Measurements from ENCODE around the gene LARGE1.

LARGE1 gene

DNA sequence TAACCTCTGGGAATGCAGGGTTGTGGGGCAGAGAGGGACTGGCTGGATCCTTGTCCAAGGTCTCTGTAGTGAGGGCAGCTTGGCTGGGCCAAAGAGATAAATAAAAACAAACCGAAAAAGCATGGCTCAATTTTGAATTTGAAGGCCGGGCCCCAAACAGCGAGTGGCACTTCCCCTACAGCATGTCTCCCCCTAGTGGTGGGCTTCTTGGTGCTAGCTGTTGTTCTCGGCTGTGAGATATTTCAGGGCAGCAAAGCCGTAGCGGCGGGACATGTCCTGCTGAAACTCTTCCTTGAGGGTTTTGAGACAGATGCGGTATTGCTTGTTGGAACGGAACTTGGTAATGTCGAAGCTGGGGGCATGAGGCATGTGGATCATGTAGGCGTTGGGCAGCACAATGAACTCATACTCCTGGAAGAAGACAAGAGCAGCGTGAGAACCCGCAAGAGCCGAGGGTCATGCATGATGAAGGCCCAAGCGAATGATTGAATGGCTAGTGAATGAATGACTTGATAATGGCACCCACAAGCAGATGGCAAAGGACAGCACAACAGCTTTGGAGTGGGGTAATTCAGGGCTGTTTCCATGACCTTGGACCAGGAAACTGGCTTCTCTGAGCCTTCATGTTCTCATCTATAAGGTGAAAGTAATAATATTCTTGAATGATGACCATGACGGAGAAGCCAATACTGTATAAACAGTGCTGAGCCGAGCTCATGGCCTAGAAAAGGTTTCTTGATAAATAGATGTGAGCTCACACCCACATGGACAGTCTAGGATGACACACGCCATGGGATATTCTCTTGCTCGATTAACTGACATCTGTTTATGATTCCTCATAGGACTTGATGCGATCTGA is 645.8 kb downstream of the LARGE1 start:
- H3K27ac ChIP-seq (ENCODE audit: low read length) = no peak overlapping the region
- H3K36me3 ChIP-seq (ENCODE audit: control insufficient read depth in 1 of 2, insufficient read depth in 2 of 2, low read length in 2 of 2) = peaks cover 0 to 26% of the 10 kb centered on the region in 2 donors
- H3K4me3 ChIP-seq (ENCODE audit: low read depth in 1 of 2, low read length in 2 of 2) = no peak overlapping the region
- no peaks in the 10 kb centered on the region for H3K9me3 ChIP-seq (ENCODE audit: control insufficient read depth in 1 of 2, low read length in 2 of 2)
- no peaks in the 10 kb centered on the region for H3K4me1 ChIP-seq (ENCODE audit: control insufficient read depth in 1 of 2, insufficient read depth in 2 of 2, low read length in 2 of 2)
- H3K27me3 ChIP-seq (ENCODE audit: low read depth, low read length) = no peaks in the 10 kb centered on the region

DNA sequence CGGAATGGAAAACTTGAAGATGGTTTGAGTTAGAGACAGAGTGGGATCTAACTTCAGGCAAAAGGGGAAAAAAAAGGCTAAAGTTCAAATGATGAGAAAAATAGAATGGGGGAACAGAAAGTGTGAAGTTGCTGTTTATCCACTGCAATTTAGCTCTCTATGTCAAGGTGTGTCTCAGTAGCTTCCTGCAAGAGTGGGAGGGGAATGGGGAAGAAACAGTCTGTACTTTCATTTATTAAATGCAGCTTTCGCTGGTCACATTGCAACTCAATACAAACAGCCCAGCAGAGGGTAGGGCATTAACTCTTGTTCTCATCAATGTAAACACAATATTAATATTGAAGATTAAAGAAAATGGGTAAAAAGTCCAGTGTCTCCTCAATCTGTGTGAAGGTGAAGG is 647.4 kb downstream of the LARGE1 start:
- Histone ChIP-seq H3K4me3 (ENCODE audit: low read depth in 1 of 2, low read length in 2 of 2) (no peak overlapping the region), H3K4me1 (ENCODE audit: control insufficient read depth in 1 of 2, insufficient read depth in 2 of 2, low read length in 2 of 2) (no peaks in the 10 kb centered on the region), H3K9me3 (ENCODE audit: control insufficient read depth in 1 of 2, low read length in 2 of 2) (no peaks in the 10 kb centered on the region), H3K27me3 (ENCODE audit: low read depth, low read length) (no peaks in the 10 kb centered on the region), H3K36me3 (ENCODE audit: control insufficient read depth in 1 of 2, insufficient read depth in 2 of 2, low read length in 2 of 2) (peaks cover 0 to 26% of the 10 kb centered on the region in 2 donors), H3K27ac (ENCODE audit: low read length) (no peak overlapping the region)

DNA sequence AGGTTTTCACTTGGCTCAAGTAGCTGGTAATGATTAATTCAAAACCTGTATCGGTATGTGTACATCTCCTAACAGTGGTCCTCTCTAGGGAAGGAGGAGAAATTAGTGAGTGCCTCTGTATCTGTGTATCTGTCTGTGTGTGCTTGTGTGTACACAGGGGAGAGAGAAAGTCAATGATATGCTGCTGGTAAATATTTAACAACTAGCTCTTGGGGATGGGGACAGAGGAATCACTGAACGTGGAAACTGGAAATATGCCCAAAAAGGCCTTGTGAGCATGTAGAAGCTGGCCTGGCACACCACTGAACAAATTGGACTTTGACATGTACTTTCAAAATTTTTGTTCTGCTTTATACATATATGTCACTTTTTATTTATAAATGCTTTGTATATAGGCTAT is 648.1 kb downstream of the LARGE1 start:
- no peaks in the 10 kb centered on the region for H3K4me1 ChIP-seq (ENCODE audit: control insufficient read depth in 1 of 2, insufficient read depth in 2 of 2, low read length in 2 of 2)
- no peaks in the 10 kb centered on the region for H3K27me3 ChIP-seq (ENCODE audit: low read depth, low read length)
- H3K9me3 ChIP-seq (ENCODE audit: control insufficient read depth in 1 of 2, low read length in 2 of 2) = no peaks in the 10 kb centered on the region
- H3K36me3 ChIP-seq (ENCODE audit: control insufficient read depth in 1 of 2, insufficient read depth in 2 of 2, low read length in 2 of 2) = peaks cover 0 to 24% of the 10 kb centered on the region in 2 donors
- H3K4me3 ChIP-seq (ENCODE audit: low read depth in 1 of 2, low read length in 2 of 2) = no peak overlapping the region
- H3K27ac ChIP-seq (ENCODE audit: low read length) = no peak overlapping the region

DNA sequence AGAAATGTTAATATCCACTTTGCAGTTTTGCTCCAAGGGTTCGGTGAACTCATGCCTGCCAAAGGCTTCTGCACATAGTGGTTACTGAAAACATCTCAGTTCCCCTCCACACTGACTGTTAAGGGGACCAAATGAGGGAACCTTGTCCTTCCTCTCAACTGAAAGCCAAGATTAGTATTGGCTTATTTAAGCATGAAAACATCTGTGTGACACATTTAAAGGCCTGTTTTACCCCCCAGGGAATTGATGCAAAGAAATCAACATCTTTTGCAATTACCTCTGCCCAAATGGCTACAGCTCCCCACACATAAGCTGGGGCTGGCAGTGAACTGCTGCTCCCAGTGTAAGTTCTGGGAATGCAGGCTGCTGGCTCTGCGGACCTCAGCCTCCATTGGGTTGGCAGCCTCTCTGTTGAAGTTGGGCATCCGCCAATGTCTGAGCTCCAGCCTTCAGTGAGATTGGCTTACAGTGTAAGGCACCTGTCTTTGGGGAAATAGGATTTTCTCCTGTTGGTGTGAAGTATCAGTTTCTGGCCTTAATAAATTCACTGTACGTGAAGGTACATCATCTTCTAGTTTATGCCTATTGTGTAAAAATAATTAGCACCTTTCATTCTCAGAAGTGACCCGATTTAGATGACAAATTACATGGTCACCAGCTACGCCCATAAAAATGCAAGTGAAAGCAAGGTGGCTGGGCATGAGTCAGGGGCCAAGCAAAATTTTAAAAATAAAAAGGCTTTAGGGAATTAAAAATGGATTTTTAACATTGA is 648.7 kb downstream of the LARGE1 start:
- H3K27ac ChIP-seq (ENCODE audit: low read length) = no peak overlapping the region

DNA sequence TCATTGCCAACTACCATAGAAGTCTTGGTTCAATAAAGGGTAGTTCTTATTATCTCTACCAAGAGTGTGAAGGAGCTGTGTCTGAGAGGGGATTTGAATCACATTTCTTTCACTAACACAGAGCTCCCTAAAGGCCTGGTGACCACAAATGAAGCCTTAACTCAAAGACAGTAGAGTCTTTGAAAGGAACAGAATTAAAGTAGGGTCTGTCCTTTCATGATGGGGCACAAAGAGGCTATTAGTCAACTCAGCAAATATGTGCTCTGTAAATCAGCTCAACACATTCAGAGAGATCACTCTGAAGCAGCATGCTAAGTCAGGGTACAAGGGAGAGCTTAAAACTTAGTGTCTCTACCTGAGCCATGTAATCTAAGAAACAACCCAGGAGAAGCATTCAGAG is 649.7 kb downstream of the LARGE1 start:
- H3K4me1 ChIP-seq (ENCODE audit: control insufficient read depth in 1 of 2, insufficient read depth in 2 of 2, low read length in 2 of 2) = no peaks in the 10 kb centered on the region
- H3K4me3 ChIP-seq (ENCODE audit: low read depth in 1 of 2, low read length in 2 of 2) = no peak overlapping the region
- peaks cover 0 to 12% of the 10 kb centered on the region in 2 donors for H3K36me3 ChIP-seq (ENCODE audit: control insufficient read depth in 1 of 2, insufficient read depth in 2 of 2, low read length in 2 of 2)
- no peak overlapping the region for H3K27ac ChIP-seq (ENCODE audit: low read length)
- no peaks in the 10 kb centered on the region for H3K27me3 ChIP-seq (ENCODE audit: low read depth, low read length)
- no peaks in the 10 kb centered on the region for H3K9me3 ChIP-seq (ENCODE audit: control insufficient read depth in 1 of 2, low read length in 2 of 2)

More for the DNA sequence above, 648.7 kb downstream of the LARGE1 start:
- H3K9me3 ChIP-seq (ENCODE audit: control insufficient read depth in 1 of 2, low read length in 2 of 2) = no peaks in the 10 kb centered on the region
- peaks cover 0 to 18% of the 10 kb centered on the region in 2 donors for H3K36me3 ChIP-seq (ENCODE audit: control insufficient read depth in 1 of 2, insufficient read depth in 2 of 2, low read length in 2 of 2)
- H3K4me3 ChIP-seq (ENCODE audit: low read depth in 1 of 2, low read length in 2 of 2) = no peak overlapping the region
- H3K4me1 ChIP-seq (ENCODE audit: control insufficient read depth in 1 of 2, insufficient read depth in 2 of 2, low read length in 2 of 2) = no peaks in the 10 kb centered on the region
- no peaks in the 10 kb centered on the region for H3K27me3 ChIP-seq (ENCODE audit: low read depth, low read length)

DNA sequence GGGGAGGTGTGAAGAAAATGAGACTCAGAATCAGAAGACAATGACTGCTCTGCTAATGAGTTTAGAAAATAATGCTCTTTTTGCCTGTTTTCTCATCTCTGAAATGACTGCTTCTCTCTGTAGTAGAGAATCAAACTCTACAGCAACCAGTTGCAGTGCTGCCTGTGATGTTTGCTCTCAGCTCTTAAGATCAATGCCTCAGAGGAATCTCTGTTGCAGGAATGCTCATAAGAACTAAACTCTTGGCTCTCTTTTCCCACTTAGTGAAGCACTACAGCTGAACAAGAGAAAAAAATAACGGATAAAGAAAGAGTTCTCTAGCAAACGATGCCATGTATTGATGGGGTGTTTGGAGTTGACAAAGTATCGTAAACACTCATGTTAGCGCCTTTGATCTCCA is 658.6 kb downstream of the LARGE1 start:
- Histone ChIP-seq H3K9me3 (ENCODE audit: control insufficient read depth in 1 of 2, low read length in 2 of 2) (no peaks in the 10 kb centered on the region), H3K27me3 (ENCODE audit: low read depth, low read length) (no peaks in the 10 kb centered on the region), H3K27ac (ENCODE audit: low read length) (no peak overlapping the region), H3K4me3 (ENCODE audit: low read depth in 1 of 2, low read length in 2 of 2) (no peak overlapping the region), H3K4me1 (ENCODE audit: control insufficient read depth in 1 of 2, insufficient read depth in 2 of 2, low read length in 2 of 2) (no peaks in the 10 kb centered on the region), H3K36me3 (ENCODE audit: control insufficient read depth in 1 of 2, insufficient read depth in 2 of 2, low read length in 2 of 2) (no peaks in the 10 kb centered on the region)

DNA sequence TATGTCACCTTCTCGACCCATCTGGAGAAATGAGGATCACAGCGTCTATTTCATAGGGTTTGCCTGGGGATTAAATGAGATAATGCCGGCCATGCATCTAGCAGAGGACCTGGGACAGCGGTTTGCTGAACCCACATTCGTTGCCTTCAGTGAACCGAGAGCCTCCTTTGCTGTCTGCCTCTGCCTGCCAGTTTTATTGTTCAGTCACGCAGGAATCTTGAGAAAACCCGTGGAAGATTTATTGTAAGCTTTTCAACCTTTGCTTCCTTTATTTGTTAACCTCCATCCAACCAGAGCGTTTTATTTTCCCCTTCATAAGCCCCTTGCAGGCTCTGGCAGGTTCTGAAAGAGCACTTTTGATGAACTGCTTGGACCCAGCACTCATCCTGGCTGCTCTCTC is 659.8 kb downstream of the LARGE1 start:
- H3K36me3 ChIP-seq (ENCODE audit: control insufficient read depth in 1 of 2, insufficient read depth in 2 of 2, low read length in 2 of 2) = no peaks in the 10 kb centered on the region
- no peaks in the 10 kb centered on the region for H3K27me3 ChIP-seq (ENCODE audit: low read depth, low read length)
- no peak overlapping the region for H3K27ac ChIP-seq (ENCODE audit: low read length)
- no peak overlapping the region for H3K4me3 ChIP-seq (ENCODE audit: low read depth in 1 of 2, low read length in 2 of 2)
- no peaks in the 10 kb centered on the region for H3K9me3 ChIP-seq (ENCODE audit: control insufficient read depth in 1 of 2, low read length in 2 of 2)
- no peaks in the 10 kb centered on the region for H3K4me1 ChIP-seq (ENCODE audit: control insufficient read depth in 1 of 2, insufficient read depth in 2 of 2, low read length in 2 of 2)

DNA sequence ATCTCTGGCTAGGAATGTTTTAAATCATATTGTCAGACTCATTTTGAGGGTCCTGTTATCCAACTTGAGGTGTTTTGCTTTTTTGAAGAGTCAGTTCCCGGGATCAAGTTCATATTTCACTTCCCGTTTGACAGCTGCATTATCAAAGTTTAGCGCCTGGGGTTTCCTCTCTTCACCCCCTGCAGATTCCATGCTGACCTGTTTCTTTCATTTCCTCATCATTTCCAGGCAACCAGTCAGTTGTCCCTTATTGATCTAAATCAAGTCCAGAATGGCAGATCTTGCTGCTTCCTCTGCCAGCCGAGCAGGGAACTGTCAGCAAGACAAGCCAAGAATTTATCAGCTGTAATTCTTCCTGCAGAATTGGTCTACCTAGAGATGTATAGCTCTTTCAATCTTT is 664.5 kb downstream of the LARGE1 start:
- Histone ChIP-seq H3K27ac (ENCODE audit: low read length) (no peak overlapping the region), H3K36me3 (ENCODE audit: control insufficient read depth in 1 of 2, insufficient read depth in 2 of 2, low read length in 2 of 2) (no peaks in the 10 kb centered on the region), H3K27me3 (ENCODE audit: low read depth, low read length) (no peaks in the 10 kb centered on the region), H3K4me3 (ENCODE audit: low read depth in 1 of 2, low read length in 2 of 2) (no peak overlapping the region), H3K9me3 (ENCODE audit: control insufficient read depth in 1 of 2, low read length in 2 of 2) (no peaks in the 10 kb centered on the region), H3K4me1 (ENCODE audit: control insufficient read depth in 1 of 2, insufficient read depth in 2 of 2, low read length in 2 of 2) (no peaks in the 10 kb centered on the region)

DNA sequence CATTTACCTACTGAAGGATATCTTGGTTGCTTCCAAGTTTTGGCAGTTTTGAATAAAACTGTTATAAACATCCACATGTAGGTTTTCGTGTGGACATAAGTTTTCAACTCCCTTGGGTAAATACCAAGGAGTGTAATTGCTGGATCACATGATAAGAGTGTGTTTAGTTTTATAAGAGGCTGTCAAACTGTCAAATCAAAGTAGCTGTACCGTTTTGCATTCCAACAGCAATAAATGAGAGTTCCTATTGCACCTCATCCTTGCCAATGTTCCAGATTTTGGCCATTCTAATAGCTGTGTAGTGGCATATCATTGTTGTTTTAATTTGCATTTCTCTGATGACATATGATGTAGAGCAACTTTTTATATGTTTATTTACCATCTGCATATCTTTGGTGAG is 671.3 kb downstream of the LARGE1 start:
- no peaks in the 10 kb centered on the region for H3K27me3 ChIP-seq (ENCODE audit: low read depth, low read length)
- H3K9me3 ChIP-seq (ENCODE audit: control insufficient read depth in 1 of 2, low read length in 2 of 2) = peaks cover 0 to 7% of the 10 kb centered on the region in 2 donors
- H3K36me3 ChIP-seq (ENCODE audit: control insufficient read depth in 1 of 2, insufficient read depth in 2 of 2, low read length in 2 of 2) = no peaks in the 10 kb centered on the region
- no peaks in the 10 kb centered on the region for H3K4me1 ChIP-seq (ENCODE audit: control insufficient read depth in 1 of 2, insufficient read depth in 2 of 2, low read length in 2 of 2)
- no peak overlapping the region for H3K4me3 ChIP-seq (ENCODE audit: low read depth in 1 of 2, low read length in 2 of 2)
- H3K27ac ChIP-seq (ENCODE audit: low read length) = no peak overlapping the region

DNA sequence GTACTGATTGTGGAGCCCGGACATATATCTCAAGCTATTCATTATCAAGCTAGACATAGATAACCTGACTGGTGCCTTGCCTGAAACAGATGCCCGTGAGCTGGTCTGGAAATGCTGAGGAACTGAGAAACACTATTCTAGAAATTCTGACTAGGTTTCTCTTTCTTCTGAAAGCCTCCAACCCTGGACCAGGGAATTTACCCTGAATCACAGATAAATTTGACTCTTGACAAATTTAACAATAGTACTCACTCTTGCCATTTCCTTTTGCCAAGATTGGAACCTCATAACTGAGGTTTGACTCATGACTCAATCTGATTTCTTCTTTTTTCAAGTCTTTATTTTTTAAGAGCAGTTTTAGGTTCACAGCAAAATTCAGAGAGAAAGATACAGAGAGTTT is 672.5 kb downstream of the LARGE1 start:
- Histone ChIP-seq H3K36me3 (ENCODE audit: control insufficient read depth in 1 of 2, insufficient read depth in 2 of 2, low read length in 2 of 2) (no peaks in the 10 kb centered on the region), H3K27me3 (ENCODE audit: low read depth, low read length) (no peaks in the 10 kb centered on the region), H3K27ac (ENCODE audit: low read length) (no peak overlapping the region), H3K4me3 (ENCODE audit: low read depth in 1 of 2, low read length in 2 of 2) (no peak overlapping the region), H3K4me1 (ENCODE audit: control insufficient read depth in 1 of 2, insufficient read depth in 2 of 2, low read length in 2 of 2) (no peaks in the 10 kb centered on the region), H3K9me3 (ENCODE audit: control insufficient read depth in 1 of 2, low read length in 2 of 2) (peaks cover 0 to 11% of the 10 kb centered on the region in 2 donors)

DNA sequence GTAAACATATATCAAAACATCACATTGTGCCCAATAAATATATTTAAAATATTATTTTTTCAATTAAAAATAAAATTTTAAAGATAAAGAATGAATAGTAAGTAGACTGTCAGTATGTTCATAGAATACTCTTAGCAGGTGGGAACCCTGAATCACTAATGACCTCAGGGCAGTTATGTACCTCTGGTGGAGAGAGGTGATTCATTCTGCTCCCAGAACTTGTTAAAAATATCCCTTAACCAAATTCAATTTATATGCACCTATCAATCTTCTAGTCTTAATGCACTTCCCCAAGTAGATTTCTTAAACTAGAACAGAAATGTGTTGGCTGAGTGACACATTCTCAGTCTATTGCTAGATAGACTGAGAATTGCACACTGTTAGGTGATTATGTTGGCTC is 678.2 kb downstream of the LARGE1 start:
- Histone ChIP-seq H3K4me3 (ENCODE audit: low read depth in 1 of 2, low read length in 2 of 2) (no peak overlapping the region), H3K4me1 (ENCODE audit: control insufficient read depth in 1 of 2, insufficient read depth in 2 of 2, low read length in 2 of 2) (no peaks in the 10 kb centered on the region), H3K36me3 (ENCODE audit: control insufficient read depth in 1 of 2, insufficient read depth in 2 of 2, low read length in 2 of 2) (no peaks in the 10 kb centered on the region), H3K27ac (ENCODE audit: low read length) (no peak overlapping the region), H3K27me3 (ENCODE audit: low read depth, low read length) (no peaks in the 10 kb centered on the region), H3K9me3 (ENCODE audit: control insufficient read depth in 1 of 2, low read length in 2 of 2) (peaks cover 0 to 12% of the 10 kb centered on the region in 2 donors)
